HCT116 (cell line): ENCODE measurements around the gene SBSN. TPM values are rescaled to one million over a fixed set of nuclear protein-coding genes. Genes with fewer than 3 reads are reported as not detected.

Experiments used
- ATAC-seq: fragments of 200-7000 bp; cut with Tn5 transposase; 2 replicates; pipeline ENCODE4 v1.9.1; 2020; ENCODE audit warnings: mild to moderate bottlenecking, moderate library complexity
- BruUV-seq: library from RNA; stranded (reverse); fragments of 400-500 nt; replicated peaks from 2 replicates; lab custom pipeline; 2021; lab: Mats Ljungman, UMichigan
- CTCF ChIA-PET: fragments of 300-600 bp; sonication (Branson Sonifier 250); formaldehyde crosslinking; loops from one replicate; lab custom pipeline; 2021; ENCODE audit warnings: antibody characterized with exemption; lab: Charles Lee
- POLR2A ChIA-PET: fragments of 300-600, 350-600 bp; sonication (Branson Sonifier 250); formaldehyde crosslinking; loops from one replicate; lab custom pipeline; 2021; ENCODE audit warnings: antibody characterized with exemption; lab: Charles Lee
- RAD21 ChIA-PET, 2 experiments: fragments of 300-600 bp; sonication (Branson Sonifier 250); formaldehyde crosslinking; loops; one replicate each; lab custom pipeline; 2023; ENCODE audit warnings: low total read pairs in 2 of 2; ENCODE audit not compliant: uncharacterized antibody in 2 of 2, unreplicated experiment in 2 of 2, low non-redundant PET in 1 of 2; lab: Charles Lee
- DNase-seq: peaks from one replicate; pipeline ENCODE4 v3.0.0-alpha.2; 2010; ENCODE audit warnings: low read depth, low spot score
- H2AFZ ChIP-seq: fragments of 200-600 bp; shearing (Covaris generic), sonication (generic); 2 replicates; pipeline ENCODE4 v1.6.1; 2017; ENCODE audit warnings: low read depth, mixed run types, mixed read lengths, antibody characterized with exemption, low read length; ENCODE audit not compliant: poor library complexity, severe bottlenecking
- H3K27ac ChIP-seq: 2 replicates; pipeline ENCODE4 v1.5.1; 2012; ENCODE audit warnings: low read depth, low read length
- H3K27me3 ChIP-seq: fragments of 200-600 bp; sonication (generic); 2 replicates; pipeline ENCODE4 v1.6.1; 2016; ENCODE audit warnings: mixed run types, low read length, mixed read lengths; ENCODE audit not compliant: insufficient read depth
- H3K36me3 ChIP-seq, 2 experiments: fragments of 200-500 bp in 1 of 2; fragments of 200-600 bp in 1 of 2; sonication (Bioruptor generic) in 1 of 2; sonication (generic) in 1 of 2; 2 replicates each; pipeline versions ENCODE4 v1.5.1 to v1.6.1; 2014 to 2016; ENCODE audit warnings: low read length in 2 of 2, inconsistent platforms in 1 of 2, mixed read lengths in 1 of 2, mixed run types in 1 of 2; ENCODE audit not compliant: insufficient read depth in 2 of 2, control insufficient read depth in 1 of 2
- H3K4me1 ChIP-seq, 2 experiments: fragments of 200-600 bp in 1 of 2; sonication (generic) in 1 of 2; 2 replicates each; pipeline versions ENCODE4 v1.5.1 to v1.6.1; 2012 to 2017; ENCODE audit warnings: low read length in 2 of 2, inconsistent platforms in 1 of 2, mild to moderate bottlenecking in 1 of 2, mixed read lengths in 1 of 2, mixed run types in 1 of 2, moderate library complexity in 1 of 2; ENCODE audit not compliant: insufficient read depth in 2 of 2, control insufficient read depth in 1 of 2
- H3K4me2 ChIP-seq: fragments of 200-600 bp; sonication (generic); 2 replicates; pipeline ENCODE4 v1.6.1; 2017; ENCODE audit warnings: mixed run types, low read length, mixed read lengths
- H3K4me3 ChIP-seq, 2 experiments: fragments of 200-600 bp in 1 of 2; sonication (generic) in 1 of 2; replicated peaks in 1 of 2; 2 replicates each; pipeline ENCODE4 v1.5.1; 2011 to 2016; ENCODE audit warnings: low read length in 2 of 2, control low read depth in 1 of 2, low read depth in 1 of 2, mild to moderate bottlenecking in 1 of 2, mixed read lengths in 1 of 2, mixed run types in 1 of 2
- H3K79me2 ChIP-seq: fragments of 200-600 bp; sonication (generic); 2 replicates; pipeline ENCODE4 v1.6.1; 2017; ENCODE audit warnings: mild to moderate bottlenecking, mixed run types, low read length, moderate library complexity, mixed read lengths; ENCODE audit not compliant: insufficient read depth
- H3K9ac ChIP-seq: fragments of 200-600 bp; sonication (generic); 2 replicates; pipeline ENCODE4 v1.6.1; 2016; ENCODE audit warnings: low read length, mixed read lengths
- H3K9me2 ChIP-seq: fragments of 200-600 bp; sonication (generic), shearing (Covaris generic); 2 replicates; pipeline ENCODE4 v1.6.1; 2017; ENCODE audit warnings: mixed run types, mild to moderate bottlenecking, moderate library complexity; ENCODE audit not compliant: insufficient read depth
- H3K9me3 ChIP-seq, 2 experiments: fragments of 200-500 bp in 1 of 2; fragments of 200-600 bp in 1 of 2; sonication (Bioruptor generic) in 1 of 2; sonication (generic) in 1 of 2; 2 replicates each; pipeline ENCODE4 v1.6.1; 2014 to 2017; ENCODE audit warnings: low read length in 2 of 2, mixed read lengths in 2 of 2, inconsistent platforms in 1 of 2, low read depth in 1 of 2, mild to moderate bottlenecking in 1 of 2, mixed run types in 1 of 2, moderate library complexity in 1 of 2; ENCODE audit not compliant: control insufficient read depth in 1 of 2, insufficient read depth in 1 of 2
- H4K20me1 ChIP-seq: fragments of 200-600 bp; sonication (generic), shearing (Covaris generic); 2 replicates; pipeline ENCODE4 v1.6.1; 2017; ENCODE audit warnings: mixed run types, mild to moderate bottlenecking, moderate library complexity; ENCODE audit not compliant: insufficient read depth
- CBX3 ChIP-seq: IDR thresholded peaks from 2 replicates; pipeline ENCODE4 v1.6.1; 2012; ENCODE audit warnings: low read depth
- CEBPB ChIP-seq: IDR thresholded peaks from 2 replicates; pipeline ENCODE4 v1.6.1; 2012; ENCODE audit warnings: low read depth
- EGR1 ChIP-seq: IDR thresholded peaks from 2 replicates; pipeline ENCODE4 v1.6.1; 2012; ENCODE audit warnings: low read depth
- ELF1 ChIP-seq: IDR thresholded peaks from 2 replicates; pipeline ENCODE4 v1.6.1; 2012; ENCODE audit warnings: low read depth, borderline replicate concordance
- EZH2 ChIP-seq: fragments of 200-600 bp; sonication (generic); IDR thresholded peaks from 2 replicates; pipeline ENCODE4 v1.6.1; 2017; ENCODE audit warnings: antibody characterized with exemption, mixed run types
- POLR2A ChIP-seq: IDR thresholded peaks from 2 replicates; pipeline ENCODE4 v1.7.0; 2011; ENCODE audit warnings: borderline replicate concordance; ENCODE audit not compliant: insufficient read depth, insufficient read length; ENCODE audit errors: extremely low read depth
- POLR2AphosphoS5 ChIP-seq: IDR thresholded peaks from 2 replicates; pipeline ENCODE4 v1.6.1; 2011; ENCODE audit warnings: mild to moderate bottlenecking, low read depth, low read length, moderate library complexity
- SP1 ChIP-seq: IDR thresholded peaks from 2 replicates; pipeline ENCODE4 v1.6.1; 2012; ENCODE audit warnings: low read depth
- SRF ChIP-seq: IDR thresholded peaks from 2 replicates; pipeline ENCODE4 v1.6.1; 2012; ENCODE audit warnings: low read depth
- TCF7L2 ChIP-seq: IDR thresholded peaks from 2 replicates; pipeline ENCODE4 v1.7.0; 2011; ENCODE audit warnings: borderline replicate concordance, inconsistent platforms; ENCODE audit not compliant: insufficient read depth, insufficient read length; ENCODE audit errors: extremely low read depth
- YY1 ChIP-seq: IDR thresholded peaks from 2 replicates; pipeline ENCODE4 v1.6.1; 2011; ENCODE audit warnings: low read length, low read depth, moderate library complexity, mild to moderate bottlenecking; ENCODE audit not compliant: insufficient replicate concordance; ENCODE audit errors: extremely low read depth
- ZFX ChIP-seq: fragments of 450-650 bp; IDR thresholded peaks from 2 replicates; pipeline ENCODE4 v1.6.1; 2017
- intact Hi-C: fragments of 100-400 bp; cut with micrococcal nuclease; formaldehyde crosslinking; loops from 2 replicates; pipeline ENCODE4 v1.10.0; 2022
- total RNA-seq: library from RNA; stranded (reverse); gene quantifications from one replicate; pipeline ENCODE4 v1.2.1, GENCODE V29; 2021; ENCODE audit not compliant: unreplicated experiment
- TF ChIP-seq, protein P1 (sequence below): IDR thresholded peaks from 2 replicates; pipeline ENCODE4 v1.6.1; 2011; ENCODE audit warnings: mild to moderate bottlenecking, low read length, moderate library complexity; ENCODE audit not compliant: insufficient replicate concordance; ENCODE audit errors: extremely low read depth

The SBSN gene
- total RNA-seq, 1 experiment from 2014 or later: 0.66 TPM

DNA sequence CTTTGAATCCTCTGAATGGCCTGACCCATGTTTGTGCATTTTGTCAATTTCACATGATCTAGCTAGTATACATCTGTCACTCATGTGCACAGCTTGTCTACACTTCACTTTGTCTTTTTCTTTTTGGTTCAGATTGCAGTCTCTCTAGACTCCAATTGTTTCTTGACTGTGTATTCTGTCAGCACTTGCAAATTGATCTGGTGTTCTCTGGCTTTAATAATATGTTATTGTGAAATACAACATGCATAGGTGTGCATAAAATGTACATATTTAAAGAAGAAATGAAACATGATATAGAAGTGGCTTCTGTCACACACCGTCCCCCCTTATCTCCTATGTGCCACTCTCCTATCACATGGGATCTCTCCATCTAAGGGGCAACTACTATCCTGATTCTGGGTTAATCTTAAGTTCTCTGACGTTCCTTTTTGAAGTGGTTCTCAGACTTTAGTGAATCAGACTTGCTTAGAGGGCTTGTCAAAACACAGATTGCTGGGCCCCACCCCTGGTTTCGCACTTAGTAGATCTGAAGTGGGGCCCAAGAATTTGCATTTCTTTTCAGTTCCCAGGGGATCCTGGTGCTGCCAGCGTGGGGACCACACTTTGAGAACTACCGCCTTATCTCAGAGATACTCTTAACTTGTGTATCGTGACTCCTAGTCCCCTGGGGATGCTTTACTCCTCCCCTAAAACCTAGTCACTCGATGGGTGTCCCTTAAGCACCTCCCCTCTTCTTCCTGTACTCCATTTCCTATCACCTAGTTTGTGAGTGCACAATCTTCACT, 43.7 kb downstream of the SBSN start:
- ChIA-PET RAD21 (no interaction called here), POLR2A (no interaction called here), CTCF (no interaction called here)
- H3K4me3 ChIP-seq: no peak overlapping the region
- H3K9ac ChIP-seq: no peak overlapping the region
- no peaks in the 10 kb centered on the region for H3K36me3 ChIP-seq
- no peaks in the 10 kb centered on the region for H3K9me3 ChIP-seq
- H2AFZ ChIP-seq: no peak overlapping the region
- no peaks in the 10 kb centered on the region for H3K9me2 ChIP-seq
- intact Hi-C loops: no loop called here
- no peak overlapping the region for H3K27ac ChIP-seq
- peaks cover 0 to 1% of the 10 kb centered on the region in 2 experiments; a peak in 2 of 4 replicates for H3K4me1 ChIP-seq
- ATAC-seq: no peak
- no peak for TF ChIP-seq SRF
- no peak for TF ChIP-seq ELF1
- no peak for TF ChIP-seq TCF7L2
- no peak for TF ChIP-seq POLR2AphosphoS5
- no peak for TF ChIP-seq POLR2A
- TF ChIP-seq SP1: no peak
- no peak for TF ChIP-seq EGR1
- no peak for TF ChIP-seq YY1
- TF ChIP-seq ZFX: no peak
- TF ChIP-seq, protein P1, sequence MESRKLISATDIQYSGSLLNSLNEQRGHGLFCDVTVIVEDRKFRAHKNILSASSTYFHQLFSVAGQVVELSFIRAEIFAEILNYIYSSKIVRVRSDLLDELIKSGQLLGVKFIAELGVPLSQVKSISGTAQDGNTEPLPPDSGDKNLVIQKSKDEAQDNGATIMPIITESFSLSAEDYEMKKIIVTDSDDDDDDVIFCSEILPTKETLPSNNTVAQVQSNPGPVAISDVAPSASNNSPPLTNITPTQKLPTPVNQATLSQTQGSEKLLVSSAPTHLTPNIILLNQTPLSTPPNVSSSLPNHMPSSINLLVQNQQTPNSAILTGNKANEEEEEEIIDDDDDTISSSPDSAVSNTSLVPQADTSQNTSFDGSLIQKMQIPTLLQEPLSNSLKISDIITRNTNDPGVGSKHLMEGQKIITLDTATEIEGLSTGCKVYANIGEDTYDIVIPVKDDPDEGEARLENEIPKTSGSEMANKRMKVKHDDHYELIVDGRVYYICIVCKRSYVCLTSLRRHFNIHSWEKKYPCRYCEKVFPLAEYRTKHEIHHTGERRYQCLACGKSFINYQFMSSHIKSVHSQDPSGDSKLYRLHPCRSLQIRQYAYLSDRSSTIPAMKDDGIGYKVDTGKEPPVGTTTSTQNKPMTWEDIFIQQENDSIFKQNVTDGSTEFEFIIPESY: no peak
- TF ChIP-seq CEBPB: no peak
- no peak for TF ChIP-seq EZH2
- no peak for TF ChIP-seq CBX3
- TF ChIP-seq, all 23 proteins: peak for 0
- no peaks in the 10 kb centered on the region for H3K79me2 ChIP-seq
- H3K27me3 ChIP-seq: peaks cover 9% of the 10 kb centered on the region
- H3K4me2 ChIP-seq: no peak overlapping the region
- no peaks in the 10 kb centered on the region for H4K20me1 ChIP-seq
- no peak for DNase-seq
- no TSS peak for BruUV-seq
